ENCODE results near the gene AP3S2.
"Not testable (repeated sequence)": the region's sequence is repeated elsewhere in the genome, so short reads cannot be mapped to it uniquely, and the experiment has no call there.

AP3S2 gene

DNA sequence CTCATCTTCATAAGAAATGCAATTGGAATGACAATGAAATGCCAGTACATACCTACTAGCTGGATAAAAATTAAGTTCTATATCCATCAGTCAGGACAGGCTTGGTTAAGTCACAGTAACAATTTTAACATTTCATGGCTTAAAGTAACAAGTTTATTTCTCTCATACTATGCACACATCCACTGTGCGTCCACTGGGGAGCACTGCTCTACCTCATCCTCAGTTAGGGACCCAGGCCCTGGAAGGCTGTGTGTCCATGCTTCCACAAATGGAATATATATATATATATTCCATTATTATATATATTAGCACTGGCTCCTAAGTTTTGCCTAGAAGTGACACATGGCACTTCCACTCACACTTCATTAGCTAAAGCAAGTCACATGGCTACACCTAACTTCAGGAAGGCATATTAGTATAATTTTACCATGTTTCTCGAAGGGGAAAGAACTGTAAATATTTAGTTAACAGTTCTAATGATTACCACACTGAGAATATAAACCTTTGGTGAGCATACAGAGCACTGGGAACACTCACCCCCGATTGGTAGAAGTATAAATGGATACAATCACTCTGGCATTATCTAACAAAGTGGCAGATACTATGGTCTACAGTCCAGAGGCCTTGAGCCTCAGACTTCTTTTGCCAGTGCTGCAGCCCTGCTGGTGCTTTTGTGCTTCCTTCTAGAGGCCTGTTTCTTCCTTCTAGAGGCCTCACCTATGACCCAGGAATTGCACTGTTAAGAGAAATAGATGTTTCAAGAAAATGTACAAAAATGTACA is 28.6 kb downstream of the AP3S2 start:
- DNase-seq (ENCODE audit: low read depth in 3 of 3) = no peak

- no peak for DNase-seq (ENCODE audit: low read depth in 3 of 3)
Measured at GRCh38 chr15:89863918-89864317, 29.9 kb downstream of the AP3S2 start.

- DNase-seq (ENCODE audit: low read depth in 3 of 3) = no peak
Measured at GRCh38 chr15:89860891-89861290, 32.9 kb downstream of the AP3S2 start.

GRCh38 chr15:89860431-89860830 is 33.4 kb downstream of the AP3S2 start:
- DNase-seq (ENCODE audit: low read depth in 3 of 3) = no peak

GRCh38 chr15:89858661-89859458 is 34.9 kb downstream of the AP3S2 start:
- no peak for DNase-seq (ENCODE audit: low read depth in 3 of 3)

DNA sequence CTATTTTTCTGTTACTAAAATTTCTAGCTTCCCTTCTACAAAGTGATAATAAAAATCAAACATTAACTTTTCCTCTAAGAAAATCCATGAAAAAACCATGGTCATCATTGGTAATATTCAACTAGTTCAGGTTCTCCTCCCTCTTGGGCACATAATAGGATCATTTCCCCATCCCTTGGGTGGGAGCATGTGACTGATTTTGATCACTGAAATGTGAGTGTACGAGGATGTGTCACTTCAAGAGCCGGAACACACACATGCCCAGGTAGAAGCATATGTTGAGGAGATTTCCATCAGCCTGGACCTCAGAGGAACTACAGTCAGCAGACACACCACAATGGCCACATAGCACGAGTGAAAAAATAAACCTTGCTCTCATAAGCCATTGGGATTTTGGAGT is 36.1 kb downstream of the AP3S2 start:
- no peak for DNase-seq (ENCODE audit: low read depth in 3 of 3)

DNA sequence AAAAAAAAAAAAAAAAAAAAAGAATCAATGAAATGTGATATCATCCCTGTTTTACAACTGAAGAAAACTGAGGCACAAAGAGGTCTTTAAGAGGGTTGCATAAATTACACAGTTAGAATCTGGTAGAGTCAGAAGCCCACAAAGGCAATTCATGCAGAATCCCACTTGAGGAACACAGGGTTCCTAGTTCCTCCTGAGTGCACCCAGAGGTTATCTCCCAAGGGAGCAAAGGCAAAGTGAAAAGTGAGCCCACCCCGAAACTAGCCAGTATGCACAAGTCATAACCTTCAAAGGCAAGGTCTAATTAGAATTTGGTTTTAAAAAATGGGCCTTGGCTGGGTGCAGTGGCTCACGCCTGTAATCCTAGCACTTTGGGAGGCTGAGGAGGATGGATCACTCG is 37.8 kb downstream of the AP3S2 start:
- DNase-seq (ENCODE audit: low read depth in 3 of 3) = no peak

DNA sequence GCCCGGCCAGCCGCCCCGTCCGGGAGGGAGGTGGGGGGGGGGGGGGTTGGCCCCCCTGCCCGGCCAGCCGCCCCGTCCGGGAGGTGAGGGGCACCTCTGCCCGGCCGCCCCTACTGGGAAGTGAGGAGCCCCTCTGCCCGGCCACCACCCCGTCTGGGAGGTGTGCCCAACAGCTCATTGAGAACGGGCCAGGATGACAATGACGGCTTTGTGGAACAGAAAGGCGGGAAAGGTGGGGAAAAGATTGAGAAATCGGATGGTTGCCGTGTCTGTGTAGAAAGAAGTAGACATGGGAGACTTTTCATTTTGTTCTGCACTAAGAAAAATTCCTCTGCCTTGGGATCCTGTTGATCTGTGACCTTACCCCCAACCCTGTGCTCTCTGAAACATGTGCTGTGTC is 38.9 kb downstream of the AP3S2 start:
- not testable (repeated sequence) for DNase-seq (ENCODE audit: low read depth in 3 of 3)

GRCh38 chr15:89852342-89852995 is 41.3 kb downstream of the AP3S2 start:
- DNase-seq (ENCODE audit: low read depth in 3 of 3) = no peak

DNA sequence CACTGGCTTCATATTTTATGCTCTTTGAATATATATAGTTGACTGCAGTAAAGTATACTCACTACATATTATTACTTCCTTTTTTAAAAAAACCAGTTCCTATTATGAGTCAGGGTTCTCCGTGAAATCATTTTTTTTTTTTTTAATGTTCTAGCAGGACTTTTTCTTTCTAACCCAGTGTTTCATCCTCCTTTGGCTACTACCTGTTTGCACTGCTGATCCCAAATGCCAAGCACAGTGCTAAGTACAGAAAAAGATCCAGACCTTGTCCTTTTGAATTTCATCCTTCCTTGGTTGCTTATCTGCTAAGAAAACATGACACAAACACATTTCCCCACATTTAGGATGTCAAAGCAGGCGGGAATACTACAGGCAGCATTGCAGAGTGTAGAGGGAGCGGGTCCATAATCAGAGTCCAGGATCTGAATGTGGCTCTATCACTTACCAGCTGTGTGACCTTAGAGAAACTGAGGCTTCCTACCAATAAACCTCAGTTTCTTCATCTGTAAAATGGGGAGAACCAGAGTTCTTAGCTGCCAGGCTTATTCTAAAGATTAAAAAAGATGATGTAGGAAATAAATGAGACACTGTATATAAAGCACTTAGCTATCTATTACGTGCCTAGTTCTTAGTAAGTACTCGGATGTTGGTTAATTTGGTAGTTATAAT is 42.0 kb downstream of the AP3S2 start:
- DNase-seq (ENCODE audit: low read depth in 3 of 3) = no peak

- no peak for DNase-seq (ENCODE audit: low read depth in 3 of 3)
Measured at GRCh38 chr15:89848970-89849292, 44.9 kb downstream of the AP3S2 start.

DNA sequence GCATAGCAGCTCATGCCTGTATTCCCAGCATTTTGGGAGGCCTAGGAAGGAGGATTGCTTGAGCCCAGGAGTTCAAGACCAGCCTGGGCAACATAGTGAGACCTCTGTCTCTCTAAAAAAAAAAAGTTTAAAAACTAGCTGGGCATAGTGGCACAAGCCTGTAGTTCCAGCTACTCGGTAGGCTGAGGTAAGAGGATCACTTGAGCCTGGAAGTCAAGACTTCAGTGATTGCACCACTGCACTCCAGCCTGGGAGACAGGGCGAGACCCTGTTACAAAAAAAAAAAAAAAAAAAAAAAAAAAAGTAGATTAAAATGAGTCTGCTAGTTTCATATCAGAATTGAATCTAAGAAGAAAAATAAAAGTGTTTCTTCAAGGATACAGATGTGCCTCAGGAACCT is 46.7 kb downstream of the AP3S2 start:
- no peak for DNase-seq (ENCODE audit: low read depth in 3 of 3)

- no peak for DNase-seq (ENCODE audit: low read depth in 3 of 3)
Measured at GRCh38 chr15:89845305-89845893, 48.4 kb downstream of the AP3S2 start.

GRCh38 chr15:89841962-89842361 is 51.8 kb downstream of the AP3S2 start:
- no peak for DNase-seq (ENCODE audit: low read depth in 3 of 3)

GRCh38 chr15:89841306-89841705 is 52.5 kb downstream of the AP3S2 start:
- no peak for DNase-seq (ENCODE audit: low read depth in 3 of 3)

DNA sequence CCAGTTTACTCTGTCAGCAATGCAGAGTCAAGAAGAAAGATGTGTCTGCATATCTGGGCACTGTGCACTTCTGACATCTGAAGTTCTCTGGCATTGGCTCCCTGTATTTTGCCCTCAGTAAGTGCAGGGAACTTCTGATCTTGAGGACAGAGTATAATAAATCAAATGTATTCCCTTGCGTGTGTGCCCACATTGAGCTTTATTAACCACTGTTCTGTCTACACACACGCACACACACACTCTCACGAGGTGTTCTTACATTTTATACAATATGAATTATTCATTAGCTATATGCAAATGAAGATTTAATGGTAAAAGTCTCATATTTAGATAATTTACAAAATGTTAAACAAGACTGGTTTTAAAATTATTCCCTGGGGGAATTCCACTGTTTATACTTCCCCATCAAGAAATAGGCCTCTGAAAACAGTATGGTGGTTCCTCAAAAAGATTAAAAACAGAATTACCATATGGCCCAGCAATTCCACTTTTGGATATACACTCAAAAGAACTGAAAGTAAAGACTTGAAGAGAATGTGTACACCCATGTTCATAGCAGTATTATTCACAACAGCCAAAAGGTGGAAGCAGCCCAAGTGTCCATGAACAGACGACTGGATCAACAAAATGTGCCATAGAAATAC is 54.5 kb downstream of the AP3S2 start:
- no peak for DNase-seq (ENCODE audit: low read depth in 3 of 3)

DNA sequence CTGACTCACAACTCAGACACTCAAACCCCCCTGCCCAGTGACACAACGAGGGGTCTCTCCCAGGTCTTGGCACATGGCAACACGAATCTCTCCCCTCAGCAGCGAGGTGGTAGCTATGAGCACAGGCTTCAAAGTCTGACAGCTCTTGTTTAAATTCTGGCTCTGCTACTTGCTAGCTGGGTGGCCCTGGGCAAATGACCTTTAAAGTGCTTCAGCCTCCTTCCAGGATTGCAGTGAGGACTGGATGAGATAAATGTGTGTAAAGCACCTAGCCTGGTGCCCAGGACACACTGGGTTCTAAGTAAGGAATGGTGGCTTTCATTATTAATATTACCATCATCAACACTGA is 56.0 kb downstream of the AP3S2 start:
- DNase-seq (ENCODE audit: low read depth in 3 of 3) = no peak

- DNase-seq (ENCODE audit: low read depth in 3 of 3) = no peak
Measured at GRCh38 chr15:89837134-89837829, 56.5 kb downstream of the AP3S2 start.

DNA sequence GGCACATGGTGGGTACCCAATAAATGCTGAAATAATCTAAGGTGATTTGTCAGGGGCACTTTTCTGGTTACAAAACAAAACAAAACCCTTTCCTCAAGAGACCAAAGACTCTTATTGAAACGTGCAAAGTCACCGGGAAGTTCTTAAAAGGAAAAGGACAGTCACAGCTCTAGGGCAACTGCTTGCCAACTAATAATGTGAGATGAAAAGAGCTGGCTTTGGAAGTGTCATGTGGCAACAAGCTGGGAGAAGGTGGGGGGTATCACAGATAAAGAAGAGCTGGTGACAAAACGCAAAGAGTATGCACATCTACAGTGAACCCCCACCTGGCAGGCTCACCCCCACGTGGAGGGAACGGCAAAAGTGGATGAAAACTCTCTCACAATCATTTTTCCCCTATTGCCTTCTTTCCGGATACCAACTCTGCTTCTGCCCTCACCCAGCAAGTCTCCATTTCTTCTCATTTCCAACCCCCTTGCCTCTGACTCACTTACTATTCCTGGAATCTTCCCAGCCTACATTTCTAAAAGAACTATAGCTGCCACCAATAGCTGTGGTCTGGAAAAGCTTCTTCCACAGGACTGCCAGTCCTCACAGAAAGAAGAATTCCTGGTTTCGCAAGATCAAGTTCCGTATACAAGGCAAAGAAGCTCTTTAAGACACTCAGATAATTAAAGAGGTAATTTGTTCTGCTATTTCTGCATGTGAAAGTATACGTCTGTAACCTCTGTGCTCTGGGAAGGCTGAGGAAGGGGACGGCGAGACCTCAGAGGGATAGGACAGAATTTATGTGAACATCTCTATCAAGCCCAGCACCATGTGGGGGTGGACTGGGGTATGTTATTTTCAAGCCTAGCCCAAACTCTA is 57.3 kb downstream of the AP3S2 start:
- DNase-seq (ENCODE audit: low read depth in 3 of 3) = no peak

GRCh38 chr15:89835176-89835564 is 58.6 kb downstream of the AP3S2 start:
- no peak for DNase-seq (ENCODE audit: low read depth in 3 of 3)
